K562 (cell line): Measurements from ENCODE around the gene C16orf90. TPM values are rescaled to one million over a fixed set of nuclear protein-coding genes. Genes with fewer than 3 reads are reported as not detected.
A peak's percentile ranks its signal among the peaks of the same experiment; 100 is the strongest.

Experiments
- AFF4 ChIP-seq: sonication (generic); formaldehyde crosslinking; IDR thresholded peaks from 2 replicates; pipeline ENCODE4 v1.8.0; 2023; ENCODE audit warnings: mild to moderate bottlenecking, missing genetic modification reagents
- ASH1L ChIP-seq: fragments of 450-650 bp; IDR thresholded peaks from 2 replicates; pipeline ENCODE4 v1.6.1; 2018; ENCODE audit warnings: borderline replicate concordance, mild to moderate bottlenecking, low read depth; ENCODE audit not compliant: partially characterized antibody
- DEAF1 ChIP-seq: fragments of 450-650 bp; formaldehyde crosslinking; IDR thresholded peaks from 2 replicates; pipeline ENCODE4 v1.4.0; 2020; ENCODE audit warnings: mild to moderate bottlenecking, moderate library complexity
- ELF2 ChIP-seq: fragments of 250-450 bp; sonication (Bioruptor Pico); IDR thresholded peaks from 2 replicates; pipeline ENCODE4 v1.5.0; 2021; ENCODE audit warnings: mild to moderate bottlenecking
- GABPA ChIP-seq: fragments of 200-800 bp; sonication (Bioruptor generic); conservative IDR thresholded peaks from 2 replicates; pipeline ENCODE4 v1.6.1; 2016; ENCODE audit warnings: low read depth, missing genetic modification characterization, missing compliant biosample characterization
- KDM2B ChIP-seq: fragments of 250-450 bp; sonication (Bioruptor Pico); IDR thresholded peaks from 2 replicates; pipeline ENCODE4 v1.8.0; 2021; ENCODE audit warnings: mild to moderate bottlenecking, moderate library complexity
- LARP7 ChIP-seq: fragments of 450-650 bp; IDR thresholded peaks from 2 replicates; pipeline ENCODE4 v1.6.1; 2016
- LCOR ChIP-seq: sonication (generic); formaldehyde crosslinking; IDR thresholded peaks from 2 replicates; pipeline ENCODE4 v1.8.0; 2022; ENCODE audit warnings: mild to moderate bottlenecking, missing genetic modification reagents
- MAFK ChIP-seq: IDR thresholded peaks from 2 replicates; pipeline ENCODE4 v1.6.1; 2011; ENCODE audit warnings: low read length, improper control_type of control experiment
- MTA1 ChIP-seq: fragments of 450-650 bp; IDR thresholded peaks from 2 replicates; pipeline ENCODE4 v1.6.1; 2017; ENCODE audit warnings: borderline replicate concordance
- MXI1 ChIP-seq: IDR thresholded peaks from 2 replicates; pipeline ENCODE4 v1.6.1; 2011; ENCODE audit warnings: low read depth, mild to moderate bottlenecking, improper control_type of control experiment, low read length
- NCOA6 ChIP-seq: fragments of 450-650 bp; IDR thresholded peaks from 2 replicates; pipeline ENCODE4 v1.6.1; 2017; ENCODE audit warnings: mild to moderate bottlenecking
- POLR2AphosphoS2 ChIP-seq: IDR thresholded peaks from 2 replicates; pipeline ENCODE4 v1.6.1; 2012; ENCODE audit warnings: low read length, improper control_type of control experiment
- POLR2H ChIP-seq: IDR thresholded peaks from 2 replicates; pipeline ENCODE4 v1.6.1; 2016; ENCODE audit warnings: missing genetic modification characterization, low read depth, mild to moderate bottlenecking, control low read depth, missing compliant biosample characterization, moderate library complexity
- RAD51 ChIP-seq: fragments of 450-650 bp; IDR thresholded peaks from 2 replicates; pipeline ENCODE4 v1.7.1; 2016; ENCODE audit warnings: low read depth, mild to moderate bottlenecking, borderline replicate concordance
- RBM22 ChIP-seq: fragments of 200-400 bp; formaldehyde crosslinking; IDR thresholded peaks from 2 replicates; pipeline ENCODE4 v1.6.1; 2018; ENCODE audit warnings: low read length, low read depth; ENCODE audit not compliant: poor library complexity, severe bottlenecking
- TEAD2 ChIP-seq: fragments of 450-650 bp; IDR thresholded peaks from 2 replicates; pipeline ENCODE4 v1.6.1; 2016; ENCODE audit warnings: missing genetic modification characterization, control low read depth, missing compliant biosample characterization
- TSC22D4 ChIP-seq: fragments of 450-650 bp; IDR thresholded peaks from 2 replicates; pipeline ENCODE4 v1.6.1; 2016; ENCODE audit warnings: missing genetic modification characterization, missing biosample characterization, control low read depth
- ZNF12 ChIP-seq: sonication (generic); formaldehyde crosslinking; IDR thresholded peaks from 2 replicates; pipeline ENCODE4 v1.4.0; 2020; ENCODE audit warnings: mild to moderate bottlenecking, missing genetic modification reagents
- ZNF212 ChIP-seq: fragments of 450-650 bp; formaldehyde crosslinking; IDR thresholded peaks from 2 replicates; pipeline ENCODE4 v1.4.0; 2020; ENCODE audit warnings: mild to moderate bottlenecking
- ZNF445 ChIP-seq: fragments of 250-450 bp; sonication (Bioruptor Pico); IDR thresholded peaks from 2 replicates; pipeline ENCODE4 v1.4.0; 2020; ENCODE audit warnings: low read depth, mild to moderate bottlenecking, moderate library complexity
- ZNF75A ChIP-seq: fragments of 450-650 bp; formaldehyde crosslinking; IDR thresholded peaks from 2 replicates; pipeline ENCODE4 v1.4.0; 2020; ENCODE audit warnings: mild to moderate bottlenecking
- polyA plus RNA-seq, 8 experiments: library from polyadenylated mRNA; depleted of rRNA in 4 of 8; stranded (reverse) in 5 of 8; unstranded in 3 of 8; fragments of >200 nt; fragmentation: Nextera tagmentation in 2 of 8; fragmentation: Illumina TruSeq in 1 of 8; extraction: Ambion mirVana in 2 of 8; extraction: Trizol in 1 of 8; gene quantifications; 2 replicates each; pipeline versions ENCODE4 v1.2.1 to v1.2.3, GENCODE V29; 2011 to 2014; ENCODE audit warnings: inconsistent platforms in 1 of 8, missing spikeins in 1 of 8
- total RNA-seq, 7 experiments: library from RNA; depleted of rRNA in 6 of 7; stranded (reverse); fragments of >200 nt in 6 of 7; fragmentation: Illumina TruSeq in 2 of 7; extraction: Trizol in 2 of 7; gene quantifications; 2 replicates each; pipeline versions ENCODE4 v1.2.1 to v1.2.3, GENCODE V29; 2011 to 2021; ENCODE audit warnings: low replicate concordance in 1 of 7

Gene C16orf90
- total and polyA plus RNA-seq, 9 of the 15 experiments (the other 6 are each of a cell fraction or from before 2014, with no cell fraction given): not detected

- TF ChIP-seq GABPA (tag) (peak; percentile 95), RBM22 (peak; percentile 12), POLR2AphosphoS2 (no peak), MXI1 (no peak), ASH1L (no peak), ZNF212 (no peak), MTA1 (no peak), DEAF1 (0 out of 2 replicates have a peak, but pooled peaks have one; percentile 23), POLR2H (tag) (peak; percentile 80), RAD51 (peak; percentile 65), MAFK (no peak), TSC22D4 (tag) (no peak), AFF4 (0 out of 2 replicates have a peak, but pooled peaks have one; percentile 34), ZNF12 (CRISPR knock-in tag) (0 out of 2 replicates have a peak, but pooled peaks have one; percentile 41), ZNF75A (no peak), TEAD2 (no peak), ZNF445 (no peak), LCOR (CRISPR knock-in tag) (no peak), NCOA6 (no peak), KDM2B (CRISPR knock-in tag) (no peak), ELF2 (CRISPR knock-in tag) (peak; percentile 97), LARP7 (no peak)
Measured at GRCh38 chr16:3457434-3458252, 37.6 kb downstream of the C16orf90 start (continued).
